GM19324 (cell line): ENCODE data around the gene TBX15.

Experiments
- ATAC-seq: cut with Tn5 transposase; IDR thresholded peaks from one replicate; pipeline ENCODE4 v1.9.1; 2021; ENCODE audit warnings: mild to moderate bottlenecking, moderate library complexity; ENCODE audit not compliant: unreplicated experiment, low FRiP score

TBX15 gene

GRCh38 chr1:118985640-118986554 is 2.2 kb downstream of the TBX15 start:
- no peak for ATAC-seq

- ATAC-seq, result no peak
Measured at GRCh38 chr1:118984722-118985639, 3.2 kb downstream of the TBX15 start.

- ATAC-seq, result no peak
Measured at GRCh38 chr1:118984086-118984721, 3.9 kb downstream of the TBX15 start.

- ATAC-seq, result no peak
Measured at GRCh38 chr1:118983558-118984041, 4.5 kb downstream of the TBX15 start.

- ATAC-seq, result no peak
Measured at GRCh38 chr1:118982821-118983557, 5.2 kb downstream of the TBX15 start.

GRCh38 chr1:118982266-118982665 is 5.9 kb downstream of the TBX15 start:
- ATAC-seq, result no peak

- ATAC-seq, result no peak
Measured at GRCh38 chr1:118981436-118981835, 6.7 kb downstream of the TBX15 start.

GRCh38 chr1:118979754-118980575 is 8.2 kb downstream of the TBX15 start:
- peak; percentile 40 for ATAC-seq

GRCh38 chr1:118978914-118979701 is 9.0 kb downstream of the TBX15 start:
- ATAC-seq, result peak; percentile 19

- ATAC-seq, result no peak
Measured at GRCh38 chr1:118977600-118977999, 10.5 kb downstream of the TBX15 start.

GRCh38 chr1:118974661-118975060 is 13.5 kb downstream of the TBX15 start:
- no peak for ATAC-seq

GRCh38 chr1:118973531-118974137 is 14.5 kb downstream of the TBX15 start:
- no peak for ATAC-seq

GRCh38 chr1:118973032-118973431 is 15.1 kb downstream of the TBX15 start:
- no peak for ATAC-seq

GRCh38 chr1:118970451-118970850 is 17.7 kb downstream of the TBX15 start:
- no peak for ATAC-seq

GRCh38 chr1:118963456-118964430 is 24.4 kb downstream of the TBX15 start:
- no peak for ATAC-seq

- ATAC-seq, result no peak
Measured at GRCh38 chr1:118963138-118963455, 25.0 kb downstream of the TBX15 start.

GRCh38 chr1:118961156-118961555 is 27.0 kb downstream of the TBX15 start:
- ATAC-seq, result no peak
